Measurements from ENCODE around the gene ROR1. TPM values are rescaled to one million over a fixed set of nuclear protein-coding genes. Genes with fewer than 3 reads are reported as not detected.

The ROR1 gene
- total and polyA plus RNA-seq, 9 donors, result 3.0 to 26.1 (median 15.0) TPM

DNA sequence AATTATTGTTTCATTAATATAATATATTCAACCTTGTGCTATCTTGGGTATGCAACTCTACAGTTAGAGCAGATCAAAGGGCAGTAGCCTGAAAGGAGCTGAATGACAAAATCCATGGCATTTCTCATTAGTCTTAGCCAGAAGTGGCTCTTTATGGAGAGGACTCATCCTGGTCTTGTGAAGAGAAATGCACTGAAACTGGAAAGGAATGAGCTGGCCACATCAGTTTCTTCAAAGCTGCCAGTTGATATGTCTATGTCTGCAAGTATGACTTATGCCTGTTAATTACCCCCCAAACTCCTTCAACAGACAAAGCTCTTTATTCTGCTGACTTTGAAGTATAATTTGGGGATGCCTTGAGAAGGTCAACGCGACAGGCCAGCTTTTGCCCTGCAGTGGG lies 310.6 kb downstream of the ROR1 start:
- WGBS, 3 donors, result 82 to 98% (median 94%) methylated on average over 2 of the region's 2 CpGs
- Histone ChIP-seq H3K4me1 (ENCODE audit: insufficient read depth) (no peaks in the 10 kb centered on the region), H3K27ac (no peak overlapping the region)

DNA sequence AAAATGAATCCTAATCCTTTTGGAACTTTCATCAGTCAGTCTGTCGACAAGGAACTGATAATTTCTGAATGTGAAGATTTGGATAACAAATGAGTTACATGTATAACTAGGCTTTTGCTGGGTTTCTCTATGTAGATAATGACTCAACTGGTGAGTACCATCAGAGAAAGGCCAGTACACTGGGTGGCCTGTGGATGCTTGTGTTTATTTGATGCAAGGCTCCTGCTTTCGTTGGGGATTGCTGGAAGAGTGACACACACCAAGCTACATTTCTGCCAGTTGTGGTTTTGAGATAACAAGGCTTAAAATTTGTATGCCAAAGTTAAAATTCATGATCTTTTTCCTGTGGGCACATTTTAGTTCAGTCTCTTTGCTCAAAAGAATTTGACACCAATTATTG lies 314.0 kb downstream of the ROR1 start:
- Histone ChIP-seq H3K4me3 (no peak overlapping the region), H3K27ac (no peak overlapping the region)
- no peak for DNase-seq

More for the DNA sequence above, 310.6 kb downstream of the ROR1 start:
- Histone ChIP-seq H3K36me3 (no peaks in the 10 kb centered on the region), H3K9me3 (no peaks in the 10 kb centered on the region), H3K4me3 (no peak overlapping the region), H3K27me3 (no peaks in the 10 kb centered on the region)
- DNase-seq, result no peak
- intact Hi-C loops (cut with DNase I), result no loop called here
- TF ChIP-seq, protein P1, sequence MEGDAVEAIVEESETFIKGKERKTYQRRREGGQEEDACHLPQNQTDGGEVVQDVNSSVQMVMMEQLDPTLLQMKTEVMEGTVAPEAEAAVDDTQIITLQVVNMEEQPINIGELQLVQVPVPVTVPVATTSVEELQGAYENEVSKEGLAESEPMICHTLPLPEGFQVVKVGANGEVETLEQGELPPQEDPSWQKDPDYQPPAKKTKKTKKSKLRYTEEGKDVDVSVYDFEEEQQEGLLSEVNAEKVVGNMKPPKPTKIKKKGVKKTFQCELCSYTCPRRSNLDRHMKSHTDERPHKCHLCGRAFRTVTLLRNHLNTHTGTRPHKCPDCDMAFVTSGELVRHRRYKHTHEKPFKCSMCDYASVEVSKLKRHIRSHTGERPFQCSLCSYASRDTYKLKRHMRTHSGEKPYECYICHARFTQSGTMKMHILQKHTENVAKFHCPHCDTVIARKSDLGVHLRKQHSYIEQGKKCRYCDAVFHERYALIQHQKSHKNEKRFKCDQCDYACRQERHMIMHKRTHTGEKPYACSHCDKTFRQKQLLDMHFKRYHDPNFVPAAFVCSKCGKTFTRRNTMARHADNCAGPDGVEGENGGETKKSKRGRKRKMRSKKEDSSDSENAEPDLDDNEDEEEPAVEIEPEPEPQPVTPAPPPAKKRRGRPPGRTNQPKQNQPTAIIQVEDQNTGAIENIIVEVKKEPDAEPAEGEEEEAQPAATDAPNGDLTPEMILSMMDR (IDR thresholded peaks at IDR 0.05), result no peak
- TF ChIP-seq EP300 (IDR thresholded peaks at IDR 0.05) (no peak), POLR2A (IDR thresholded peaks at IDR 0.05) (no peak)

DNA sequence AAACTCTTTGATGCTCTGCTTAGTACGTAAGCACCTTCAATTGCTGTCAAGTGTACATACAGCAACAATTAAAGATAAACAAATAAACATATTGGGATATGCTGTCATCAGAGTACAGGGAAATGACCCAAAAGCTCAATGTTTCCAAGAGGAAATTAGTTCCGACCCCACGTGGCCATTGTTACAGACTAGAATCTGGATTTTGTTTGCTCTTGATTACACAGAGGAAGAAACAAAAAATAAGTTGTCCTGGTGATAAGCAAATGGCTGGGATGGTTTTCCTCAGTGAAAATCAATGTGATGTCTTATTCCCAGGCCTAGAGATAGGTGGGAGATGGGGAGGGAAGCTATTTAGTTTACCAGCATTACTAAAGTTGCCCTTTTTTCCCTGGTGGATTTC lies 316.6 kb downstream of the ROR1 start:
- DNase-seq, result no peak
- H3K4me3 ChIP-seq, result no peak overlapping the region
- no peaks in the 10 kb centered on the region for H3K36me3 ChIP-seq
- no peak for TF ChIP-seq POLR2A (IDR thresholded peaks at IDR 0.05)
- TF ChIP-seq, protein P1 (IDR thresholded peaks at IDR 0.05), result no peak
- no peak for TF ChIP-seq EP300 (IDR thresholded peaks at IDR 0.05)
- intact Hi-C loops (cut with DNase I), result no loop called here
- WGBS, 3 donors, result 80 to 90% (median 85%) methylated on average over 3 of the region's 3 CpGs
- H3K27me3 ChIP-seq, result no peaks in the 10 kb centered on the region
- H3K9me3 ChIP-seq, result no peaks in the 10 kb centered on the region
- H3K4me1 ChIP-seq (ENCODE audit: insufficient read depth), result no peaks in the 10 kb centered on the region
- no peak overlapping the region for H3K27ac ChIP-seq

More for the DNA sequence above, 314.0 kb downstream of the ROR1 start:
- no peaks in the 10 kb centered on the region for H3K36me3 ChIP-seq
- 7 to 15% (median 7%) methylated on average over 2 of the region's 2 CpGs for WGBS, 3 donors
- H3K9me3 ChIP-seq, result no peaks in the 10 kb centered on the region
- H3K27me3 ChIP-seq, result no peaks in the 10 kb centered on the region
- H3K4me1 ChIP-seq (ENCODE audit: insufficient read depth), result no peaks in the 10 kb centered on the region
- intact Hi-C loops (cut with DNase I), result no loop called here
- TF ChIP-seq, protein P1 (IDR thresholded peaks at IDR 0.05), result no peak

DNA sequence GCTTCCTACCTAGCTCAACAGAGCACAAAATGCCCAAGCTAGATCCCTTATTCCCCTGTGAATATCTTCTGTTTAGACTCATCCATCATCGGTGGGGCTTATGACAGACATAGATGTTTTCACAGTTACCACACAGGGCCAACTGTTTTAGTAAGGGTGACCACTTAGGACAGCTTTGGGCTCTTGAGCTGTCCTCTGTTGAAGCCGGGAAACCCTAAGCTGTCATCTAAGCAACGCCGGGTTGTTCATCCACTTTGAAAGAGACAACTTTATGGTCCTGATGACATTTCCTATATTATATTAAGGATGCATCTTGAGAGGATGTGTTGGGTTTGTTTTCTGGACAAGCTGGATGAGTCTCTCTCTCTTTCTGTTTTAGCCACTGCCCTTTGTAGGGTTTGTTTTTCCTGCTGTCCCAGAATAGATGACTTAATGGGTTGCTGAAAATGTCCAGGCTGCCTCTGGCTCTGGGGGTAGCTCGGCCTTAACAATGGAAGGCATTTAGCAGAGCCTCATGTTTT lies 319.1 kb downstream of the ROR1 start:
- Histone ChIP-seq H3K27me3 (no peaks in the 10 kb centered on the region), H3K4me3 (no peak overlapping the region), H3K4me1 (ENCODE audit: insufficient read depth) (no peaks in the 10 kb centered on the region), H3K27ac (no peak overlapping the region), H3K36me3 (no peaks in the 10 kb centered on the region), H3K9me3 (no peaks in the 10 kb centered on the region)
- no peak for DNase-seq
- WGBS, 3 donors, result 61 to 80% (median 66%) methylated on average over 5 of the region's 5 CpGs
- TF ChIP-seq, protein P1 (IDR thresholded peaks at IDR 0.05), result no peak
- TF ChIP-seq EP300 (IDR thresholded peaks at IDR 0.05), result no peak
- no peak for TF ChIP-seq POLR2A (IDR thresholded peaks at IDR 0.05)
- intact Hi-C loops (cut with DNase I), result no loop called here
